ENCODE data around the gene SF1.
"Not testable (repeated sequence)": the region's sequence is repeated elsewhere in the genome, so short reads cannot be mapped to it uniquely, and the experiment has no call there.

SF1 gene, protein sequence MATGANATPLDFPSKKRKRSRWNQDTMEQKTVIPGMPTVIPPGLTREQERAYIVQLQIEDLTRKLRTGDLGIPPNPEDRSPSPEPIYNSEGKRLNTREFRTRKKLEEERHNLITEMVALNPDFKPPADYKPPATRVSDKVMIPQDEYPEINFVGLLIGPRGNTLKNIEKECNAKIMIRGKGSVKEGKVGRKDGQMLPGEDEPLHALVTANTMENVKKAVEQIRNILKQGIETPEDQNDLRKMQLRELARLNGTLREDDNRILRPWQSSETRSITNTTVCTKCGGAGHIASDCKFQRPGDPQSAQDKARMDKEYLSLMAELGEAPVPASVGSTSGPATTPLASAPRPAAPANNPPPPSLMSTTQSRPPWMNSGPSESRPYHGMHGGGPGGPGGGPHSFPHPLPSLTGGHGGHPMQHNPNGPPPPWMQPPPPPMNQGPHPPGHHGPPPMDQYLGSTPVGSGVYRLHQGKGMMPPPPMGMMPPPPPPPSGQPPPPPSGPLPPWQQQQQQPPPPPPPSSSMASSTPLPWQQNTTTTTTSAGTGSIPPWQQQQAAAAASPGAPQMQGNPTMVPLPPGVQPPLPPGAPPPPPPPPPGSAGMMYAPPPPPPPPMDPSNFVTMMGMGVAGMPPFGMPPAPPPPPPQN

DNA sequence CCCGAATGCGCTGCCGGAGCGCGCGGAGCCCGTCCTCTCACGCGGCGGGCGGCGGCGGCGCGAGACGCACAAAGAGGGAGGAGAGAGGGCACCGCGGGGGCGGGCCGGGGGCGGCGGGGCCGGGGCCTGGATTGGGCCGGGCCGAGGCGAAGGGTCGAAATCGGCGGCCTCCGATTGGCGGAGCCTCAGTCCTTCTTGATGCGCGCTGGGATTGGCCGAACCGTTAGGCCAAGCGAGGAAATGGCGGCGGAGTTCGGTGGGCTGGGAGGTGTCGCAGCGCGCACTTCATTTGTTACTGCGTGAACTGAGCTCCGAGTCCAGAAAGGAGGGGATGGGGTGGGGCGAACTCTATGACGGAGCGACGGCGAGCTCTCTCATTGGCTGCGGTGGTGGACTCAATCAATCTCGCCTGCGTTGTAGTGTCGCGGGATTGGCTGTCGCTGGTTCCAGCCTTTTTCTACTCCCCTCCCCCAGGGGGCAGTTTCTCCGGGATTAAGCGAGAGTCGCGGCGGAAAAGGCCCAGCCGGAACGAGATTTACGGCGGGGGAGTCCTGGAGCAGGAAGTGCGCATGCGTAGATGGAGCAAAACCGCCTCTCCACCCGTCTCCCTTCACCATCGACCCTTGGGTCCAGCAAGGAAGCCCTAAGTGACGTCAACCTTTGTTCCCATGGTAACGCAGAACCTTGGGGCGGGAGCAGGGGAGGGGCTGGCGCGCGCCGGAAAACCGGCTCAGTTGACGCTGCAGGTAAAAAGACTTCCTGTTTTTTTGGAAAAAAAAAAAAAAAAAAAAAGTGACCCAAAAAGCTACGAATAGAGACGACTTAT is at the start of gene SF1:
Gene SF1, minus strand, starts transcription at position 70 of the 826 bp plus-strand sequence. CDS start 150 bp downstream, outside the sequence.
- DNase-seq = peak; percentile 100

DNA sequence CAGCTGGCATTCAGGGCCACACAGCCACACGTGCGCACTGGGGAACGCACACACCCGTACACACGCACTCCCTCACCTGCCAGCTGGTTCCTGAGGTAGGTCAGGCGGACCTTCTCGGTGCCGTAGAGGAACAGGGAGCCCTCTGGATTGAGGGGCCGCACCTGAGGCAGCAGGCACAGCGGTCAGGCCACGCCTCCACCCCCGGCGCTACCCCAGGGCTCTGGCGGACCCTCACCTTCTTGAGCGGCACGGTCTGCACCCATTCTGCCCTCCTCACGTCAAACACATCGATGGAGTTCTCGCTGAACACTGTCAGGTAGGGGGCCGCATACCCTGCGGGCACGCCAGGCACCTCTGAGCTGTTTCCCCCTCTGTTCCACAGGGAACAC is 49.1 kb upstream of the SF1 start:
- DNase-seq = no peak

DNA sequence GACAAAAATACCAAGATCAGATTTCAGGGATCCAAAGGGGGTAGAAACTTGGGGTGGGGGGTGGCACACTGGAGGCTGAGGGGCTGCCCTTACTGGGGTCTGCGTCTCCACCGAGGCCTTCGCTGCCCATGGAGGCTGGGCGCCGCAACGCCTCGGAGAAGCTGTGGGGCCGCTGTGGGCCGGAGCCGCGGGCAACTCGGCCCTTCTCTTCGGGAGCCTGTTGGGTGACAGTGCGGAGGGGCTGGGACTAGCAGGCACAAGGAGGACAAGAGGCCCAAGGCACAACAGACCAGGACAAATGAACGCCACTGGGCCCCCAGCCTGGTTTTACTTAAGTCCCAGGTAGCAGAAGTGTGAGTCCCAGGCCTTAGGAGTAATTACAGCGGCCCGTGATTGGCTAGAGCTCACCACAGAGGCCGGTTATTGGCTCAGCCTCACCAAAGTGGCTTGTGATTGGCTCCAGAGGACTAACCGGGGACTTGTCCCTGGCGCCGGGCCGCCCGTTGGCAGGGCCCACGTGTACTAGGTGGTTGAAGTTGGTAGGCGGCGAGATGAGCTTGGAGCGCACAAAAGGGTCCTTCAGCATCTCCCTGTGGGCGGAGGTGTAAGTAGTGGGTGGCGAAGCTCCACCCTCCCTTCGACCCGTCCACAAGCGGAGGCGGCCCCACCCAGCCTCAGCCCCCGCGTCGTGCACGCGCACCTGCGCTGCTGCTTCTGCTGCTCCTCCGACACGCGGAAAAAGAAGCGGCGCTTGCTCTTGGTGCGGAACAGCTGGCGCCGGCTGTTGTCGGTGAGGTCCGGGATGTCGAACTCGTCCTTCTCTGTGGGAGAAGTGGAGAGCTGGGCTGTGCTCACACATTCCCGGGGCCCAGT is 48.5 kb upstream of the SF1 start:
- no peak for DNase-seq

DNA sequence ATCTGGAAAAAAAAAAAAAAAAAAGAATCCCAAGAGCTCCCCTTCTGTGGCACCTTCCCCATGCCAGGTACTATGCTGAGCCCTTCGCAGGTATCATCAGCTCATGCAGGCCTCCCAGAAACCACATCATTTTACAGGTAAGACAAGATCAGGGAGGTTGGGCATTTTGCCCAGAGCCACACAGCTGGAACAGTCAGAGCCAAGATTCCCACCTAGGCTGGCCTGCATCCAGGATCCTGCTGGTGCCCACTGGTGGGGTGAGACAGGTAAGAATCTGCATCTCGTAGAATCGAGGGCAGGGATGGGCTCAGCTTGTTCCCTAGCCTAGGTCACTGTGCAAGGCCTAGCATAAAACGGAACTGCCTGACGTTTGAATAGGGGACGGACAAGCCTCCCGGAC is 47.7 kb upstream of the SF1 start:
- no peak for DNase-seq

DNA sequence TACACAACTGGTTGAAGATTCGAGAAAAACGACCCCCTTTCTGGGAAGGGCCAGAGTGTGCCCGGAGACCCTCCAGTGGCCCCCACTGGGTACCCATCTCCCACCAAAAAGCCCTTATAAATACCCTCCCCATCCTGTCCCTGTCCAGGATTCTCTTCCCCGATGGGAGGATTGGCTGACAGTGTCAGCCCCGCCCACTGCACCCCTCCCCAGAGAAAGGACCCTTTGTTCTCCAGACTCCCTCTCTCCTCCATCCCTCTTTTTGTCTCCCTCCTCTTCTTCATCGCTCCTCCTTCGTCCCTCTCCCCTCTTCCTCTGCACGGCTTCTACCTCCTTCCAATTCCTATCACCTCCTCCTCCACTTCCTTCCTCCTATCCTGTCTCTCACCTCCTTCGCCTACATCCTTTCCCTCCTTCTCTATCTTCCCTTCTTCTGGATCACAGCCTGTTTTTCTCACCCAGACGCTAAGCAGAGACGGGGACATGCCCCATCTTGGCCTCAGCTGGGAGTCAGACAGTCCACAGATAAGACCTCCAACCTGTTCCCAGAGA is 45.3 kb upstream of the SF1 start:
- no peak for DNase-seq

DNA sequence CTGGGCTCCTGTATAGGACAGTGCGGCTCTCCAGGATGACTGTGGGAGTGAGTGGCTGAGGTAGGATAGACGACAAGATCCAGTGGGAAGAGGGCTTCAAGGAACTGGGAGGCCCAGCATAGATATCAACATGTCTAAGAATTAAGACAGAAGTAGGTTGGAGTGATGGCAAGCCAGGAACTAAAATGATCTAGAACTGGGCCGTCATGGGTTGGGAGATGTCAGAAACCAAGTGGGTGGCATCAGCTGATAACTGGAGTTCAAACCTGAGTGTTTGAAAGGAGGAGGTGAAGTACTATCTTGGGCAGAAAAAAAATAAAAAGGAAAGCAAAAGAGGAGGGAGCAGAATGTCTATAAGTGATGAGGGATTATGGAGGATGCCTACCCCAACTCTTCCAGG is 39.1 kb upstream of the SF1 start:
- DNase-seq = no peak

DNA sequence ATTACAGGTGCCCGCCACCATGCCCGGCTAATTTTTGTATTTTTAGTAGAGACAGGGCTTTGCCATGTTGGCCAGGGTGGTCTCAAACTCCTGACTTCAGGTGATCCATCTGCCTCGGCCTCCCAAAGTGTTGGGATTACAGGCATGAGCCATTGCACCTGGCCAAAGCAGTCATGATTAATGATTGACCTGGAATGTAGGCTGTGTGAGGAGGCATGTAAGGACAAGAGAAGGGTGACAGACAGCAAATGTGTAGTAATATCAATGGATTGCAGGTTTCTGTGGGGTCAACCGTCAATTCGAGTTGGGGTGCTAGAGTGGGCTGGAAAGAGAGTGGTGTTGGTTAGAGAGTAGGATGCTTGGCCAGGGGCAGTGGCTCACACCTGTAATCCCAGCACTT is 37.1 kb upstream of the SF1 start:
- DNase-seq = not testable (repeated sequence)

DNA sequence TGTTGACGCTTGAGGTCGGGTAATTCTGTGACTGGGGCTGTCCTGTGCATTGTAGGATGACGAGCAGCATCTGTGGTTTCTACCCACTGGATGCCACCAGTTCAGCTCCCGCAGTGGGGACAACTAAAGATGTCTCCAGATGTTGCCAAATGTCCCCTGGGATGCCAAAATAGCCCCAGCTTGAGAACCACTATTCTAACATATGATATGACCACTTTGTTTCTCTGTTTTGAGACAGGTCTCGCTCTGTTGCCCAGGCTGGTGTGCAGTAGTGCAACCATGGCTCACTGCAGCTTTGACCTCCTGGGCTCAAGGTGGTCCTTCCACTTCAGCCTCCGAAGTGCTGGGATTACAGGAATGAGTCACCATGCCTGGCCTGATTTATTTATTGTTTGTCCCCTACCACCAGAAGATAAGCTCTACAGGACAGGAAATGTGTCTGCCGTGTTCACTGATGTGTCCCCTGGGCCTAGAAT is 36.4 kb upstream of the SF1 start:
- no peak for DNase-seq

DNA sequence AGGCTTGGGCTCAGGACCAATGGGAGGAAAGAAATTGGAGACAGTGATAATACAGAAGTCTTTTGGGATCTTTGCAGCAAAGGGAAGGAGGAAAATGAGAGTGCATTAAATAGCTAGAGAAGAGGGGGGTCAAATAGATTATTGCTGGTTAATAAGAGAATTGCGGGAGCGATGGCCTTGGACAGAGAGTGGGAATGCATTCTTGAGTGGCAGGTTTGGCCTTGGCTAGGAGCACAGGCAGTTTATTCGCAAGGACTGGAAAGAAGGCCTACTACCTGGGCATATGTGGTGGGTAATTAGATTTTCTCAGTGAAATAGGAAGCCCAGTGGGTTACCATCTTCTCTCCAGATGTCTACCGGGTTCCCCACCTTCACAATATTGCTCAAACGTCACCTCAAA is 35.5 kb upstream of the SF1 start:
- DNase-seq = no peak

DNA sequence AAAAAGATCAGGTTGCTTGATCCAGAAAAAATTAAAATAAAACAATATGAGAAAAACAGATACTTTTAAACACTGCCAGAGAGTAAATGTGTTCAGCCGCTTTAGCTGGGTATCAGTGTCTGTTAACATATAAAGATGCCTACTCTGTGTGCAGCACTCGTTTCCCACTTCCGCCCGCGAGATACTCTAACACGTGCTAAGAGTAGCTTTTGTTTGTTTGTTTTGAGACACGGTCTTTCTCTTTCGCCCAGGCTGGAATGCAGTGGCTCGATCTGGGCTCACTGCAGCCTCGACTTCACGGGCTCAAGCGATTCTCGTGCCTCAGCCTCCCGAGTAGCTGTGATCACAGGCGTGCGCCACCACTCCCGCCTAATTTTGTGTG is 32.5 kb upstream of the SF1 start:
- DNase-seq = peak; percentile 91

DNA sequence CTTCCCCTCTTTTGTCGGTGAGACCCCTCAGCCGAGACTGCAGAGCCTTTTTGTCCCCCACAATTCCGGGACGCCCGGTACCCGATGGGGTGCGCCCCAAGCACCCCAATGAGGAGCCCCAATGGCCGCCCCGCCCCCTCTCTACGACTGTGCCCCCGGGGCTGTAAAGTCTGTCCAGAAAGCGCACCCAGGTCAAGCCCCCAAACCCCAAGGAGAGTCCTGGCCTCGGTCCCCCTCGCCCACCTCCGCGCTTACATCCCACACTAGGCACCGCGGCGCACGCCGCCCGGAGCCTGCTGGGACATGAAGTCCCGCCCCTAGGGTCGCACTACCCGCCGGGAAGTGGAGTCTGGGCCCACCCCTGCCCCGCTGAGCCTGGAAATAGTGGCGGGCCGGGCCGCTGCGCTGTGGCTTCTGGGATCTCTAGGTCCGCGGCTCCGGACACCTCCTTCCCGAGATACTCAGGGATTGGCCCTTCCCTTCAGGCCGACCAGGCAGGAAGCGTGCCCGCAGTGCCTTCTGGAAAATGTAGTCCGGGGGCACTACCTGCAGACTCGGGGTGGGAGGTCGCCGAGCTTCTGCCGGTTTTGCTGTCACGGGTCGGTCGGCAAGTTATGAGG is 32.0 kb upstream of the SF1 start, which contains the start of gene MEN1:
Gene MEN1, minus strand, starts transcription at position 281 of the 620 bp plus-strand sequence. CDS start 442 bp downstream, outside the sequence.
- DNase-seq = peak; percentile 91

DNA sequence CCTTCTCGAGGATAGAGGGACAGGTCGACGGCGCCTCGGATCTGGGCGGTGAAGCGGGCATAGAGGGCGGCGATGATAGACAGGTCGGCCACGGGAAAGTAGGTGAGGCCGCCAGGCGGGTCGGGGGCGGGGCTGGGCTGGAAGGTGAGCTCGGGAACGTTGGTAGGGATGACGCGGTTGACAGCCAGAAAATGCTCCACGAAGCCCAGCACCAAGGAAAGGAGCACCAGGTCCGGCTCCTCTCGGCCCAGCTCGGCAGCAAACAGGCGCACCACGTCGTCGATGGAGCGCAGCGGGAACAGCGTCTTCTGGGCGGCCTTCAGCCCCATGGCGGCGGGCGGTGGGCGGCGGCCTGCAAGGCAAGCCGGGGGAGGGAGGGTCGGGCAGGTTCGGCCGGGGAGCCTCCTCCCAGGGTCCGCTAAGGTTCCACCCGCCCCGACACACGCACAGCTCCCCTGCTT is 31.5 kb upstream of the SF1 start:
- no peak for DNase-seq

DNA sequence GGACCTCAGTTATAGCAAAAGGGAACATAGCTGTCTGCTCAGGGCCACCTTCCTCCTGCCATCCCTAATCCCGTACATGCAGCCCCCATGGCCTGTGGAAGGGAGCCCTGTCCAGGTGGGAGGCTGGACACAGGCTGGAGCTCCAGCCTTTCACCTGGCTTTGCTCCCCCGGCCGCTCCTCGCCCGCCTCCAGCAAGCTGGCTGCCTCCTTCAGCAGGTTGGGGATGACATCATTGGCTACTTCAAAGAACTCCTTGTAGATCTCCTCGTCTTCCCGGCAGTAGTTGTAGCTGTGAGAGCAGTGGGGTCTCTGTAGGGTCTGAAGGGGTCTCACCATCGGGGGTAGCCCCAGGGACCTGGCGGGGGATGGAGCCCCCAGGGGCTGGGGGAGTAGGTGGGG is 27.1 kb upstream of the SF1 start:
- DNase-seq = no peak

DNA sequence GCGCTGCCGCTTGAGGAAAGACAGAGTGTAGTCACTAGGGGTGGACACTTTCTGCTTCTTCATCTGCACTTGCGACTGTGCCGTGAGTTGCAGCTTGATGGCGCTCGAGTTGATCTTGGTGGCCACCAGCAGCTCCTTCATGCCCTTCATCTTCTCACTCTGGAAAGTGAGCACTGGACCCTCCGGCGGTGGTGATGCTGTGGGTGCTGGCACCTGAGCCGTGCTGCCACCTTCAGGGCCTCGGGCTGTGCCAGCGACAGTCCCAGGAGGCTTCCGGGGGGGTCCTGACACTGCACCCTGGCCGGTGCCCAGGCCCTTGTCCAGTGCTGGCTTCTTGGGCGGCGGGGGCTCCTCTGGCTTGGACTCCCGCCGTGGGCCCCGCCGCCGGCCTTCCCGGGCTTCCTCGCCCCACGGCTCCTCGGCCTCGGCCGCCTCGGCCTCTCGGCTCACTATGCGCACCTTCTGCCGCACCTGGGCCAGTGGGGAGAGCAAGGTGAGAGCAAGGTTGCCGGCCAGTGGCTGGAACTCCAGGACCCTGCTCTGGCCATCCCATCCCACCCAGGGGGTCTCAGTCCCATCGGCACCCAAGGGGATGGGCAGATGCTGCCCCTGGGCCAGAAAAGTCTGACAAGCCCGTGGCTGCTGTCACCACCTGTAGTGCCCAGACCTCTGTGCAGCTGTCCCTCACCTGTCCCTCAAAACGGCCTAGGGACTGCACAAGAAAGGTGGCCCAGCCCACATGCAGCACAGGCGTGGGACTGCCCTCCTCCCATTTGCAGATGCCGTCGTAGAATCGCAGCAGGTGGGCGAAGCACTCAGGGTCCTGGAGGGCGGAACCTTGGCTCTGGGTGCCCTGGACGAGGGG is 26.2 kb upstream of the SF1 start:
- DNase-seq = no peak

DNA sequence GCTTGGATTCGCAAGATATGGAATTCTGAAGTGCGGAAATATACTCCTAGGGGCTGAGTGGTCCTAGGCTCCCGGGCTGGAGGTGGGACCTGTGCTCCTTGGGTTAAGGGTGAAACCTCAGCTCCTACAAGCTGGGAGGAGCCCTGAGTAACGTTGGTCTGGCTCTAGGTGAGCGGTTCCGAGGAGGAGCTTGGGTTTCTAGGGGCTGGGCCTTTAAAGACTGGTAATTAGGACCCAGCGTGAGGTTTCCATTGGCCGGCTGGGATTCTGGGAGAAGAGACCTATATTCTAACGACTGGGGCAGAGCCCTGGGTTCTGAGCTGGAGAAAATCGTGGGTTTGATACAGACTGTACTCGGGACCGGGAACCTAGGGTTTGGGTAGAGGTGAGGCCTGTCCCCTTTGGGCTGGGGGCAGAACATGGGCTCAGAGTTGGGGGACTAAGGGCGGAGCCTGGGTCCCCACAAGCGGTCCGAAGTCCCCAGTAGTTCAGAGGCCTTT is 25.6 kb upstream of the SF1 start:
- DNase-seq = no peak

DNA sequence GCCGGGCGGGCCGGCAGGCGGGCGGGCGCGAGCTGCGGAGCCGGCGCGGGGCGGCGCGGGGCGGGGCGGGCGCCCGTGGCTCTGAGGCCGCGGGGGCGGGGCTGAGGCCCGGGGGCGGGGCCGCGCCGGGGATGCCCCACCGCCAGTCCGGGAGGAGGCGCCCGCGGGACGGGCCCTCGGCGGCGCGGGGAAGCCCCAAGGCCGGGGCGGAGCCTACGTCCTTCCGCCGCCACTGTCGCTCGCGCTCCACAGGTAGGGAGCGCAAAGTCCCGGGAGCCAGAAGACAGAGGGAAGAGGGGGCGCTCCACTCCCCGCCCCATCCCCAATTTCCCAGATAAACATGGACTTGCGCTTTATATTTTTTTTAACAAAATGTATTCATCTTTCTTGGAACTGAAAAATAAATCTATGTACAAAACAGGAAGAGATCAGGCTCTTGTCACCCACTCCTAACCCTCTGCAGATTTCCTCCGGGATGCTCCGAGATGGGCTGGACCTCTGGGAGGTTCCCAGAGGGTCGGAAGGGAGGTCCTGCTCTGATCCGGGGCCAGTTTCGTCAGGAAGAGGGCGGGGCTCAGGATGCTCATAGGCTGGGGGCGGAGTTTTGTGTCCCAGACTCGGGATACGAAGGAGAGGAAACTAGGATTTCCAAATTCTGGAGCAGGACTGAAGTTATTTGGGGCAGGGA is 25.0 kb upstream of the SF1 start, which contains the start of gene MAP4K2:
Gene MAP4K2, minus strand, starts transcription at position 57 of the 688 bp plus-strand sequence. CDS start 65 bp downstream, outside the sequence.
- DNase-seq = peak; percentile 75

DNA sequence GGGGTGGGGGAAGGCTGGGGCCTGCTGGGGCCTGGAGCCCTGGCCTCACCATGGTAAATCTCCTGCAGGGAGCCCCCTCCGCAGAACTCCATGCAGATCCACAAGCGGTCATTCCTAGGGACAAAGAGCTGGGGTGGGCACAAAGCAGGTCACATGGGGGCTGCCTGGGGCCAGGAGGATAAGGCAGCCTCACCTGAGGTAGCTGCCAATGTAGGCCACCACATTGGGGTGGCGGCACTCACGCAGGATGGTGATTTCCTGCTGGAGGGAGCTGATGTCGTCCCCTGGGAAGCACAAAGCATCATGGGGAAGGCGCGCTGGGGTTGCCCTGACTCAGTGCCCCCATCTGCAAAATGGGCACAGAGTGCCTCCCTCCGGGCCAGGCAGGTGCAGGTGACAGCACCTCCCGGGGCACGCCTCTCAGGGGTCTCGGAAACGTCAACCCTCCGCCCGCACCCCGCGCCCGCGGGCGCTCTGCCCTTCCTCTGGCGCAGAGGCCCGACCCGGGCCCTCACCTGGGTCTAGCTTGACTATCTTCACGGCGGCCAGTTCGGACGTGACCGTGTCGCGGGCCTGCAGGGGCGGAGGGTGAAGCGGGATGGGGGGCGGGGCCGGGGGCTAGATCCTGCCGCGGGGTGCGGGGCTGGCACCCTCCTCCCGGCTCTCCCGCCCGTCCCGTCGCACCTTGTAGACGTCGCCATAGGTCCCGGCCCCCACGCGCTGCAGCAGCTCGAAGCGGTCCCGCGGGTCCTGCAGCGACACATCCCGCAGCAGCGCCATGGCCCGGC is 24.2 kb upstream of the SF1 start:
- no peak for DNase-seq

DNA sequence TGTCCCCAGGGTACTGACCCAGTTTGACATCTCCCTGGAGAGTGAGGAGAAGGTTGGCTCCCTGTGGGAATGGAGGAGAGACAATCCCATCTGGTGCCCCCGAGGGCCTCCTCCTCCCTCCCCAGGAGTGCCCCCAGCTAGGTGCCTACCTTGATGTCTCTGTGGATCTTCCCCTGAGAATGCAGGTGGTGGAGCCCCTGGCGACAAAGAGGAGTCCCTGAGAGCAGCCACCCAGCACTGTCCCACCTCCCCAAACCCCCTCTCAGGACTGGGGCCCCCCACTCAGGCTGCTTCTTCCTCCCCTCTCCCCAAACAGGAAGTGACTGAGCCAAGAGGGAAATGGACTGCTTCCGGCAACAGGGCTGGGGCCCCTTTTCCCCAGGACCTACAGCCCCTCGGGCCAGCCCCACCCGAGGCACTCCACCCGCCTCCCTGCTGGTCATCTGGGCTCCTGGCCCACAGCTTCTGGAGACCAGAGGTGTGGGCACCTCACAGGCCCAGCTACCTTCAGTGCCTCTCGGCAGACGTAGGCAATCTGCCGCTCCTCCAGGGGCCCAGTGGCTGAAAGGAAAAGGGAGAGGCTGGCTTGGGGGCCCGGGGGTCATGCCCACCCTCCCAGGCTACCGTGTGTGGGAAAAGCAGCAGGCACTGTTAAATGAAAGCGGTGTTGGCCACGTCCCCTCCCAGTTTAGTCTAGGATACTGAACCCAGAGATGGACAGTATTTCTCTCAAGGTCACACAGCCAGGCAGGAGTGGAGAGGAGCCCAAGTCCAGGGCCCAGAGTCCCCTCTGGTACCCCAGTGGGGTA is 23.4 kb upstream of the SF1 start:
- DNase-seq = no peak
